ENCODE measurements around the gene TRPM1.

DNA sequence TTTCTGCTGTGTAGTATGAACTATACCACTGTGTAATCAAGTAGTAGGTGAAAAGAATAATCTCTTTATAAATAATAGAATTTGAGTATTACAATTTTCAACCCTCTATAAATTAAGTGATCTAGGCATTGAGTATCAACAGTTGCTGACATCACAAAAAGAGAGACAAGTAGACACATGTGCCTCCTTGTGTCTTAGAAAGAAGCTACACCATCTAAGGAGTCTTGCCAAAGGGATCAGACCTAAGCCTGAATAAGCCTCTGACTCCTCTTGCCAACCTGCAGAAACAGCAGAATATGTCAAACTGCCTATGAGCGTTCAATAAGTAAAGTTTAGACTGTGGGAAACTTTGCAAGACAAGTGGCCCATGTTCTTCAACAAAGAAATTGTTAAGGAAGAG lies 104.3 kb downstream of the TRPM1 start:
- TF ChIP-seq, protein P1, sequence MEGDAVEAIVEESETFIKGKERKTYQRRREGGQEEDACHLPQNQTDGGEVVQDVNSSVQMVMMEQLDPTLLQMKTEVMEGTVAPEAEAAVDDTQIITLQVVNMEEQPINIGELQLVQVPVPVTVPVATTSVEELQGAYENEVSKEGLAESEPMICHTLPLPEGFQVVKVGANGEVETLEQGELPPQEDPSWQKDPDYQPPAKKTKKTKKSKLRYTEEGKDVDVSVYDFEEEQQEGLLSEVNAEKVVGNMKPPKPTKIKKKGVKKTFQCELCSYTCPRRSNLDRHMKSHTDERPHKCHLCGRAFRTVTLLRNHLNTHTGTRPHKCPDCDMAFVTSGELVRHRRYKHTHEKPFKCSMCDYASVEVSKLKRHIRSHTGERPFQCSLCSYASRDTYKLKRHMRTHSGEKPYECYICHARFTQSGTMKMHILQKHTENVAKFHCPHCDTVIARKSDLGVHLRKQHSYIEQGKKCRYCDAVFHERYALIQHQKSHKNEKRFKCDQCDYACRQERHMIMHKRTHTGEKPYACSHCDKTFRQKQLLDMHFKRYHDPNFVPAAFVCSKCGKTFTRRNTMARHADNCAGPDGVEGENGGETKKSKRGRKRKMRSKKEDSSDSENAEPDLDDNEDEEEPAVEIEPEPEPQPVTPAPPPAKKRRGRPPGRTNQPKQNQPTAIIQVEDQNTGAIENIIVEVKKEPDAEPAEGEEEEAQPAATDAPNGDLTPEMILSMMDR (IDR thresholded peaks at IDR 0.05): no peak
- TF ChIP-seq POLR2A (IDR thresholded peaks at IDR 0.05; ENCODE audit: low read depth) (no peak), EP300 (IDR thresholded peaks at IDR 0.05) (no peak), POLR2AphosphoS5 (IDR thresholded peaks at IDR 0.05) (no peak)
